A549 (cell line): ENCODE measurements around the gene SELENOI.
"Not testable (repeated sequence)": the region's sequence is repeated elsewhere in the genome, so short reads cannot be mapped to it uniquely, and the experiment has no call there.

Source experiments
- CBX8 ChIP-seq: fragments of 200-600 bp; sonication (generic); IDR thresholded peaks from 2 replicates; pipeline ENCODE4 v1.6.1; 2016
- HDAC2 ChIP-seq: fragments of 200-600 bp; sonication (generic); IDR thresholded peaks from 2 replicates; pipeline ENCODE4 v1.6.1; 2016
- HOXA7 ChIP-seq: fragments of 250-450 bp; sonication (Bioruptor Pico); IDR thresholded peaks from 2 replicates; pipeline ENCODE4 v1.5.0; 2020; ENCODE audit warnings: mild to moderate bottlenecking, moderate library complexity
- POLR2A ChIP-seq: IDR thresholded peaks from 2 replicates; pipeline ENCODE4 v1.6.1; 2012; ENCODE audit warnings: mild to moderate bottlenecking, low read length
- TF ChIP-seq, protein P1 (sequence below): fragments of >200 bp; sonication (Bioruptor Twin); formaldehyde crosslinking; IDR thresholded peaks from 3 replicates; pipeline ENCODE4 v1.5.1; 2016

- TF ChIP-seq, protein P1, sequence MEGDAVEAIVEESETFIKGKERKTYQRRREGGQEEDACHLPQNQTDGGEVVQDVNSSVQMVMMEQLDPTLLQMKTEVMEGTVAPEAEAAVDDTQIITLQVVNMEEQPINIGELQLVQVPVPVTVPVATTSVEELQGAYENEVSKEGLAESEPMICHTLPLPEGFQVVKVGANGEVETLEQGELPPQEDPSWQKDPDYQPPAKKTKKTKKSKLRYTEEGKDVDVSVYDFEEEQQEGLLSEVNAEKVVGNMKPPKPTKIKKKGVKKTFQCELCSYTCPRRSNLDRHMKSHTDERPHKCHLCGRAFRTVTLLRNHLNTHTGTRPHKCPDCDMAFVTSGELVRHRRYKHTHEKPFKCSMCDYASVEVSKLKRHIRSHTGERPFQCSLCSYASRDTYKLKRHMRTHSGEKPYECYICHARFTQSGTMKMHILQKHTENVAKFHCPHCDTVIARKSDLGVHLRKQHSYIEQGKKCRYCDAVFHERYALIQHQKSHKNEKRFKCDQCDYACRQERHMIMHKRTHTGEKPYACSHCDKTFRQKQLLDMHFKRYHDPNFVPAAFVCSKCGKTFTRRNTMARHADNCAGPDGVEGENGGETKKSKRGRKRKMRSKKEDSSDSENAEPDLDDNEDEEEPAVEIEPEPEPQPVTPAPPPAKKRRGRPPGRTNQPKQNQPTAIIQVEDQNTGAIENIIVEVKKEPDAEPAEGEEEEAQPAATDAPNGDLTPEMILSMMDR, result not testable (repeated sequence)
- not testable (repeated sequence) for TF ChIP-seq CBX8, POLR2A, HOXA7, HDAC2
Observed at GRCh38 chr2:26305094-26305493, 40.8 kb upstream of the SELENOI start.
